GM12878 (cell line): ENCODE data around the gene PRLH. TPM values are rescaled to one million over a fixed set of nuclear protein-coding genes. Genes with fewer than 3 reads are reported as not detected.
A peak's percentile ranks its signal among the peaks of the same experiment; 100 is the strongest.

Experiments
- ATAC-seq: fragments of 200-7000 bp; cut with Tn5 transposase; 3 replicates; pipeline ENCODE4 v1.9.1; 2020; ENCODE audit warnings: mild to moderate bottlenecking, moderate library complexity
- BruUV-seq: library from RNA; stranded (reverse); fragments of 400-500 nt; replicated peaks from 2 replicates; lab custom pipeline; 2021; lab: Mats Ljungman, UMichigan
- CTCF ChIA-PET: fragments of 300-600 bp; sonication (Branson Sonifier 250); formaldehyde crosslinking; extraction: SDS; loops from one replicate; lab custom pipeline; 2021; ENCODE audit warnings: inconsistent platforms; lab: Yijun Ruan, JAX
- POLR2A ChIA-PET: fragments of 350-600 bp; formaldehyde crosslinking; extraction: SDS; loops from one replicate; lab custom pipeline; 2021; ENCODE audit warnings: inconsistent platforms; lab: Charles Lee
- RAD21 ChIA-PET: fragments of 300-600 bp; sonication (Branson Sonifier 250); formaldehyde crosslinking; loops from one replicate; lab custom pipeline; 2023; ENCODE audit warnings: antibody characterized with exemption; ENCODE audit not compliant: unreplicated experiment; lab: Charles Lee
- SMC1A ChIA-PET: fragments of 300-600 bp; sonication (Branson Sonifier 250); formaldehyde crosslinking; loops from one replicate; lab custom pipeline; 2023; ENCODE audit not compliant: unreplicated experiment, uncharacterized antibody; lab: Charles Lee
- DNase-seq: peaks from one replicate; pipeline ENCODE4 v3.0.0-alpha.2; 2011; ENCODE audit warnings: low read depth, low spot score
- FAIRE-seq: peaks from 3 replicates; lab custom pipeline; 2011; peaks lifted over from hg19 to GRCh38; lab: Jason Lieb, UNC
- H2AFZ ChIP-seq: 2 replicates; pipeline ENCODE4 v1.6.0; 2011; ENCODE audit warnings: low read depth, low read length, control low read depth; ENCODE audit not compliant: control insufficient read depth
- H3K27ac ChIP-seq: 2 replicates; pipeline ENCODE4 v1.5.1; 2011; ENCODE audit warnings: control low read depth; ENCODE audit not compliant: control insufficient read depth, insufficient read depth
- H3K27me3 ChIP-seq, 2 experiments: replicated peaks in 1 of 2; 2 replicates each; pipeline versions ENCODE4 v1.6.0 to v1.6.1; 2011; ENCODE audit warnings: low read length in 1 of 2; ENCODE audit not compliant: control insufficient read depth in 2 of 2, insufficient read depth in 2 of 2
- H3K36me3 ChIP-seq, 2 experiments: 2 replicates each; pipeline ENCODE4 v1.5.1; 2011; ENCODE audit warnings: low read length in 1 of 2; ENCODE audit not compliant: control insufficient read depth in 2 of 2, insufficient read depth in 2 of 2
- H3K4me1 ChIP-seq: 2 replicates; pipeline ENCODE4 v1.6.1; 2011; ENCODE audit warnings: mild to moderate bottlenecking, low read length, moderate library complexity, mixed read lengths; ENCODE audit not compliant: control insufficient read depth, insufficient read depth
- H3K4me2 ChIP-seq: 2 replicates; pipeline ENCODE4 v1.6.0; 2011; ENCODE audit warnings: control low read depth; ENCODE audit not compliant: control insufficient read depth, insufficient read depth
- H3K4me3 ChIP-seq: fragments of 200-600 bp; sonication (generic); 2 replicates; pipeline ENCODE4 v1.5.1; 2016
- H3K79me2 ChIP-seq: 2 replicates; pipeline ENCODE4 v1.6.0; 2011; ENCODE audit warnings: low read length; ENCODE audit not compliant: control insufficient read depth, insufficient read depth
- H3K9ac ChIP-seq: 2 replicates; pipeline ENCODE4 v1.8.0; 2011; ENCODE audit warnings: low read length, control low read depth, mixed read lengths; ENCODE audit not compliant: control insufficient read depth, insufficient read depth
- H3K9me3 ChIP-seq: replicated peaks from 3 replicates; pipeline ENCODE4 v1.5.1; 2011; ENCODE audit warnings: mild to moderate bottlenecking, low read length; ENCODE audit not compliant: control insufficient read depth, insufficient read depth
- H4K20me1 ChIP-seq: 2 replicates; pipeline ENCODE4 v1.6.0; 2011; ENCODE audit not compliant: control insufficient read depth, insufficient read depth
- ATF3 ChIP-seq: IDR thresholded peaks from 2 replicates; pipeline ENCODE4 v1.6.1; 2011; ENCODE audit warnings: low read depth, mild to moderate bottlenecking, low read length, moderate library complexity, borderline replicate concordance; ENCODE audit errors: extremely low read depth
- CUX1 ChIP-seq: IDR thresholded peaks from 2 replicates; pipeline ENCODE4 v1.6.1; 2012; ENCODE audit warnings: improper control_type of control experiment, low read depth, low read length; ENCODE audit not compliant: insufficient replicate concordance
- HDGF ChIP-seq: fragments of 450-650 bp; IDR thresholded peaks from 2 replicates; pipeline ENCODE4 v1.6.1; 2016; ENCODE audit warnings: antibody characterized with exemption
- MTA3 ChIP-seq: IDR thresholded peaks from 2 replicates; pipeline ENCODE4 v1.6.1; 2012; ENCODE audit warnings: low read length, inconsistent platforms, borderline replicate concordance
- NFYB ChIP-seq: IDR thresholded peaks from 2 replicates; pipeline ENCODE4 v1.6.1; 2011; ENCODE audit warnings: low read depth, mild to moderate bottlenecking, low read length, improper control_type of control experiment, moderate library complexity; ENCODE audit not compliant: insufficient read depth
- SRF ChIP-seq, 2 experiments: IDR thresholded peaks; 2 replicates each; pipeline ENCODE4 v1.6.1; 2011; ENCODE audit warnings: low read depth in 2 of 2, low read length in 2 of 2, mild to moderate bottlenecking in 1 of 2, moderate library complexity in 1 of 2
- WGBS: methylation state at CpG from one replicate; pipeline ENCODE4 v1.1.6; 2016; ENCODE audit warnings: low lambda C conversion rate; ENCODE audit not compliant: insufficient replicate concordance, insufficient coverage; ENCODE audit errors: missing lambda C conversion rate; 5-methylcytosine and 5-hydroxymethylcytosine counted together
- in situ Hi-C: fragments of 300-500 bp; cut with MboI; formaldehyde crosslinking; loops from 9 replicates; pipeline ENCODE4 v1.14.3; 2018; ENCODE audit warnings: mixed read lengths
- intact Hi-C: fragments of 100-400 bp; cut with micrococcal nuclease; formaldehyde crosslinking; loops from one replicate; pipeline ENCODE4 v1.14.2; 2022; ENCODE audit not compliant: unreplicated experiment
- polyA plus RNA-seq, 11 experiments: library from polyadenylated mRNA; depleted of rRNA in 4 of 11; unstranded in 6 of 11; stranded (reverse) in 5 of 11; fragments of >200 nt; fragmentation: Nextera tagmentation in 4 of 11; fragmentation: Illumina TruSeq in 1 of 11; extraction: Ambion mirVana in 4 of 11; extraction: Trizol in 1 of 11; gene quantifications; 1 replicate in 1 of 11; 2 replicates in 10 of 11; pipeline versions ENCODE4 v1.2.1 to v1.2.3, GENCODE V29; 2011 to 2016; ENCODE audit warnings: inconsistent platforms in 2 of 11, missing spikeins in 2 of 11, low read depth in 1 of 11
- total RNA-seq, 4 experiments: library from RNA; depleted of rRNA in 3 of 4; stranded (reverse); fragments of >200 nt in 3 of 4; fragmentation: Illumina TruSeq in 1 of 4; extraction: Trizol in 1 of 4; gene quantifications; 2 replicates each; pipeline versions ENCODE4 v1.2.1 to v1.2.3, GENCODE V29; 2013 to 2021
- TF ChIP-seq, protein P1 (sequence below): fragments of 450-650 bp; formaldehyde crosslinking; IDR thresholded peaks from 2 replicates; pipeline ENCODE4 v1.5.0; 2022; ENCODE audit warnings: mild to moderate bottlenecking, missing genetic modification characterization

The PRLH gene
- total and polyA plus RNA-seq, 10 of the 15 experiments (the other 5 are each of a cell fraction or from before 2014, with no cell fraction given): not detected

DNA sequence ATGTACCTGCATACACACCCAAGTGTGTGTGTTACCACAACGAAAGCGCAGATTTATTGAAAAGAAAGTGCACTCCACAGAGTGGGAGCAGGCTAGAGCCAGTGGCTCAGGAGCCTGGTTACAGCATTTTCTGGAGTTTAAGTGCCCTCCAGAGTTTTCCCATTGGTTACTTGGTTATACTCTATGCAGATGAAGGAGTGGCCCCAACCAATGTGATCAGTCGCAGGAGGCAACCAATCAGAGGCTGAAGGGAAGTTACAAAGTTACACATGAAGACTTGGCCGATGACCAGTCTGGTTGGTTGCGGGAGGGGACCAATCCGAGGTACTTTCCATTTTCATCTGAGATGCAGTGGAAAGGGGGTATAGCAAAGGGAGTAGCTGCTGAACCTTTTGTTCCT is 13.5 kb upstream of the PRLH start:
- intact Hi-C loops: no loop called here
- DNase-seq: no peak
- H3K36me3 ChIP-seq: no peaks in the 10 kb centered on the region
- H3K27me3 ChIP-seq: 0 out of 4 replicates have a peak, but pooled peaks cover 0 to 1% of the 10 kb centered on the region in 2 experiments
- POLR2A ChIA-PET: no interaction called here
- RAD21 ChIA-PET: interaction anchor here (1.0 kb wide), 1 partner anchor 40 kb away, joined by 3 read pairs; no protein-coding TSS in a partner anchor
- CTCF ChIA-PET: interaction anchor here (1.0 to 1.2 kb wide), 2 partner anchors 20 to 41 kb away, joined by 3 read pairs; no protein-coding TSS in a partner anchor
- H3K4me2 ChIP-seq: no peak overlapping the region
- SMC1A ChIA-PET: interaction anchor here (1.4 kb wide), 1 partner anchor 19 kb away, joined by 5 read pairs; no protein-coding TSS in a partner anchor
- BruUV-seq: no TSS peak
- no peak overlapping the region for H2AFZ ChIP-seq
- no peak for ATAC-seq
- TF ChIP-seq HDGF (no peak), ATF3 (no peak), CUX1 (no peak), NFYB (0 out of 2 replicates have a peak, but pooled peaks have one; percentile 21), MTA3 (no peak), SRF (IDR thresholded peaks at IDR 0.05; ENCODE audit: low read depth in 2 of 2, low read length in 2 of 2) (no peak)
- TF ChIP-seq, protein P1, sequence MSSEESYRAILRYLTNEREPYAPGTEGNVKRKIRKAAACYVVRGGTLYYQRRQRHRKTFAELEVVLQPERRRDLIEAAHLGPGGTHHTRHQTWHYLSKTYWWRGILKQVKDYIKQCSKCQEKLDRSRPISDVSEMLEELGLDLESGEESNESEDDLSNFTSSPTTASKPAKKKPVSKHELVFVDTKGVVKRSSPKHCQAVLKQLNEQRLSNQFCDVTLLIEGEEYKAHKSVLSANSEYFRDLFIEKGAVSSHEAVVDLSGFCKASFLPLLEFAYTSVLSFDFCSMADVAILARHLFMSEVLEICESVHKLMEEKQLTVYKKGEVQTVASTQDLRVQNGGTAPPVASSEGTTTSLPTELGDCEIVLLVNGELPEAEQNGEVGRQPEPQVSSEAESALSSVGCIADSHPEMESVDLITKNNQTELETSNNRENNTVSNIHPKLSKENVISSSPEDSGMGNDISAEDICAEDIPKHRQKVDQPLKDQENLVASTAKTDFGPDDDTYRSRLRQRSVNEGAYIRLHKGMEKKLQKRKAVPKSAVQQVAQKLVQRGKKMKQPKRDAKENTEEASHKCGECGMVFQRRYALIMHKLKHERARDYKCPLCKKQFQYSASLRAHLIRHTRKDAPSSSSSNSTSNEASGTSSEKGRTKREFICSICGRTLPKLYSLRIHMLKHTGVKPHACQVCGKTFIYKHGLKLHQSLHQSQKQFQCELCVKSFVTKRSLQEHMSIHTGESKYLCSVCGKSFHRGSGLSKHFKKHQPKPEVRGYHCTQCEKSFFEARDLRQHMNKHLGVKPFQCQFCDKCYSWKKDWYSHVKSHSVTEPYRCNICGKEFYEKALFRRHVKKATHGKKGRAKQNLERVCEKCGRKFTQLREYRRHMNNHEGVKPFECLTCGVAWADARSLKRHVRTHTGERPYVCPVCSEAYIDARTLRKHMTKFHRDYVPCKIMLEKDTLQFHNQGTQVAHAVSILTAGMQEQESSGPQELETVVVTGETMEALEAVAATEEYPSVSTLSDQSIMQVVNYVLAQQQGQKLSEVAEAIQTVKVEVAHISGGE (CRISPR knock-in tag): no peak
- in situ Hi-C loops: no loop called here
- peaks cover 12% of the 10 kb centered on the region for H3K9me3 ChIP-seq
- no peak for FAIRE-seq
- no peak overlapping the region for H3K9ac ChIP-seq
- H4K20me1 ChIP-seq: no peaks in the 10 kb centered on the region
- no peak overlapping the region for H3K4me3 ChIP-seq
- H3K4me1 ChIP-seq: peaks cover 5% of the 10 kb centered on the region
- no peak overlapping the region for H3K27ac ChIP-seq
- no peaks in the 10 kb centered on the region for H3K79me2 ChIP-seq
- 90% methylated on average over 6 of the region's 6 CpGs for whole genome bisulfite sequencing
